DOHH2 (cell line): ENCODE data around the gene ORC5.

ENCODE experiments used
- CTCF ChIP-seq: fragments of 200-600 bp; sonication (generic); IDR thresholded peaks from one replicate; pipeline ENCODE4 v1.5.1; 2014; ENCODE audit warnings: antibody characterized with exemption, mild to moderate bottlenecking, low read depth, low read length; ENCODE audit not compliant: poor library complexity, severe bottlenecking
- EZH2phosphoT487 ChIP-seq: fragments of 200-600 bp; sonication (generic); IDR thresholded peaks from 2 replicates; pipeline ENCODE4 v1.6.1; 2017; ENCODE audit warnings: borderline replicate concordance, mild to moderate bottlenecking, antibody characterized with exemption, low read length, moderate library complexity, mixed read lengths

DNA sequence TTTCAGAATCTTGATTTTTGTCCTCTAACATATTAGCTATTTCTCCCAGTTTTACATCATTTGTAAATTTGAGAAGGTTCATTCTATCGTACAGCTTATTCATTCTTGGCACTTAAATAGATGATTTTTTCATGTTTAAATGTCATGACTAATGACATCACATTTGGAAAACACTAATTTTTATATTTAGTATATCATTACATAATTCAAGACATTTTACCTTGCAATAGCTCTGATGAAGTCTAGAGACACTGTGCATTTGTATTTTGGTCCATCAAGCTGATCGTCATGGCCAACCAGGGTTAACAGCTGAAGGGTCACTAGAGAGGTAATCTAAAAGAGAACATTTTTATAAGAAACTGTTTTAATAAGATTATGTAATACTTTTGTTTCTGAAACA, 71.3 kb downstream of the ORC5 start:
- TF ChIP-seq CTCF (no peak), EZH2phosphoT487 (no peak)
